Activated CD4-positive, CD25-positive, alpha-beta regulatory T cell treated with anti-CD3 and anti-CD28 coated beads, Interleukin-2, amount 50 U/mL, for 72 hours (primary cell): ENCODE data around the gene PDE6C.

Experiments used
- DNase-seq: peaks from one replicate; pipeline ENCODE4 v3.0.0; 2021

PDE6C gene

GRCh38 chr10:93612311-93612710 is at the start of gene PDE6C:
Gene PDE6C (plus strand): TSS chr10:93612537. CDS start chr10:93612726, 189 bp downstream.
- DNase-seq: no peak

GRCh38 chr10:93565446-93565845 is 46.9 kb upstream of the PDE6C start:
- no peak for DNase-seq

GRCh38 chr10:93566435-93567276 is 45.7 kb upstream of the PDE6C start, which contains the start of gene FFAR4:
Gene FFAR4 (plus strand): TSS chr10:93566665. CDS start chr10:93566721, 56 bp downstream.
- no peak for DNase-seq

GRCh38 chr10:93567277-93568104 is 44.8 kb upstream of the PDE6C start:
- no peak for DNase-seq

- no peak for DNase-seq
Measured at GRCh38 chr10:93568105-93568390, 44.3 kb upstream of the PDE6C start.

- DNase-seq: no peak
Measured at GRCh38 chr10:93570383-93570782, 42.0 kb upstream of the PDE6C start.

- no peak for DNase-seq
Measured at GRCh38 chr10:93572606-93573005, 39.7 kb upstream of the PDE6C start.

- no peak for DNase-seq
Measured at GRCh38 chr10:93573051-93573909, 39.1 kb upstream of the PDE6C start.

GRCh38 chr10:93573924-93574323 is 38.4 kb upstream of the PDE6C start:
- DNase-seq: no peak

GRCh38 chr10:93576888-93577287 is 35.4 kb upstream of the PDE6C start:
- no peak for DNase-seq

GRCh38 chr10:93577565-93577964 is 34.8 kb upstream of the PDE6C start:
- DNase-seq: no peak

GRCh38 chr10:93579089-93579488 is 33.2 kb upstream of the PDE6C start:
- no peak for DNase-seq

- no peak for DNase-seq
Measured at GRCh38 chr10:93579985-93580711, 32.2 kb upstream of the PDE6C start.

- DNase-seq: no peak
Measured at GRCh38 chr10:93580828-93581227, 31.5 kb upstream of the PDE6C start.

GRCh38 chr10:93584445-93584844 is 27.9 kb upstream of the PDE6C start:
- no peak for DNase-seq

GRCh38 chr10:93589648-93590562 is 22.4 kb upstream of the PDE6C start:
- no peak for DNase-seq

- no peak for DNase-seq
Measured at GRCh38 chr10:93590638-93591037, 21.7 kb upstream of the PDE6C start.

- DNase-seq: no peak
Measured at GRCh38 chr10:93591065-93591808, 21.1 kb upstream of the PDE6C start.

- DNase-seq: no peak
Measured at GRCh38 chr10:93593254-93593653, 19.1 kb upstream of the PDE6C start.

- no peak for DNase-seq
Measured at GRCh38 chr10:93593749-93594148, 18.6 kb upstream of the PDE6C start.

GRCh38 chr10:93594518-93594917 is 17.8 kb upstream of the PDE6C start:
- no peak for DNase-seq
